Panc1 (cell line): ENCODE data around the gene LRRC27.

ENCODE experiments used
- CTCF ChIP-seq: fragments of 450-650 bp; IDR thresholded peaks from 2 replicates; pipeline ENCODE4 v1.5.1; 2017; ENCODE audit warnings: mild to moderate bottlenecking
- POLR2AphosphoS5 ChIP-seq: IDR thresholded peaks from 2 replicates; pipeline ENCODE4 v1.6.1; 2012; ENCODE audit warnings: mild to moderate bottlenecking, low read depth, low read length, moderate library complexity

GRCh38 chr10:132385389-132385667 lies 53.3 kb downstream of the LRRC27 start:
- TF ChIP-seq CTCF = no peak
- TF ChIP-seq POLR2AphosphoS5 = no peak
